ENCODE measurements around the gene TRPC4.

TRPC4 gene

GRCh38 chr13:37618554-37618953 lies 251.0 kb downstream of the TRPC4 start:
- H2BK12ac ChIP-seq (ENCODE audit: low read length), result no peak overlapping the region
- DNase-seq (ENCODE audit: low spot score), result no peak
- no peaks in the 10 kb centered on the region for H3K79me1 ChIP-seq (ENCODE audit: low read depth, low read length)
- no peaks in the 10 kb centered on the region for H3K9me3 ChIP-seq (replicated peaks in 1 of 2; ENCODE audit: control insufficient read depth in 2 of 2, insufficient read depth in 1 of 2, low read depth in 1 of 2, low read length in 2 of 2)
- peaks cover 0 to 4% of the 10 kb centered on the region in 2 donors for H3K4me1 ChIP-seq (ENCODE audit: control insufficient read depth in 2 of 2, insufficient read depth in 1 of 2, low read depth in 1 of 2, low read length in 2 of 2)
- no peak overlapping the region for H3K9ac ChIP-seq (ENCODE audit: low read depth, low read length, poor library complexity)
- H3K4ac ChIP-seq (ENCODE audit: low read length), result no peak overlapping the region
- H3K27ac ChIP-seq (replicated peaks; ENCODE audit: low read length), result no peak overlapping the region
- no peak overlapping the region for H3K23ac ChIP-seq (ENCODE audit: low read depth, low read length, poor library complexity)
- WGBS, 2 donors (ENCODE audit: extremely low coverage in 2 of 2, insufficient read length in 2 of 2, insufficient replicate concordance in 1 of 2), result no CpG with 5 or more reads among the region's 2 CpGs
- H3K4me3 ChIP-seq (ENCODE audit: low read length in 2 of 2), result no peak overlapping the region
- H3K27me3 ChIP-seq (ENCODE audit: control insufficient read depth in 3 of 3, insufficient read depth in 3 of 3, low read depth in 1 of 3, low read length in 3 of 3), result no peaks in the 10 kb centered on the region
- no peak overlapping the region for H2AK5ac ChIP-seq (ENCODE audit: low read depth, low read length)
- H3K18ac ChIP-seq (ENCODE audit: low read length), result no peak overlapping the region
- no peak overlapping the region for H2BK15ac ChIP-seq (ENCODE audit: low read length)
- no peak overlapping the region for H4K8ac ChIP-seq (ENCODE audit: low read depth, low read length)
- H4K91ac ChIP-seq (ENCODE audit: low read depth, low read length, poor library complexity), result no peak overlapping the region
- H2BK120ac ChIP-seq (ENCODE audit: low read depth, low read length), result no peak overlapping the region
- H2BK5ac ChIP-seq (ENCODE audit: low read length), result no peak overlapping the region
- H3K14ac ChIP-seq (ENCODE audit: low read length), result no peak overlapping the region
- H3K4me2 ChIP-seq (ENCODE audit: insufficient read depth, low read length, poor library complexity, severe bottlenecking), result no peak overlapping the region
- no peaks in the 10 kb centered on the region for H3K36me3 ChIP-seq (replicated peaks in 1 of 2; ENCODE audit: control insufficient read depth in 2 of 2, insufficient read depth in 2 of 2, low read length in 2 of 2)
- H2AFZ ChIP-seq (ENCODE audit: low read length), result no peak overlapping the region

GRCh38 chr13:37617173-37617572 lies 252.4 kb downstream of the TRPC4 start:
- Histone ChIP-seq H2BK12ac (ENCODE audit: low read length) (no peak overlapping the region), H3K27ac (replicated peaks; ENCODE audit: low read length) (no peak overlapping the region), H2BK5ac (ENCODE audit: low read length) (no peak overlapping the region), H3K4me1 (ENCODE audit: control insufficient read depth in 2 of 2, insufficient read depth in 1 of 2, low read depth in 1 of 2, low read length in 2 of 2) (peaks cover 0 to 4% of the 10 kb centered on the region in 2 donors), H3K4ac (ENCODE audit: low read length) (no peak overlapping the region), H3K4me3 (ENCODE audit: low read length in 2 of 2) (no peak overlapping the region), H3K18ac (ENCODE audit: low read length) (no peak overlapping the region), H2BK15ac (ENCODE audit: low read length) (no peak overlapping the region), H4K8ac (ENCODE audit: low read depth, low read length) (no peak overlapping the region), H3K4me2 (ENCODE audit: insufficient read depth, low read length, poor library complexity, severe bottlenecking) (no peak overlapping the region), H2BK120ac (ENCODE audit: low read depth, low read length) (no peak overlapping the region), H4K91ac (ENCODE audit: low read depth, low read length, poor library complexity) (no peak overlapping the region), H2AK5ac (ENCODE audit: low read depth, low read length) (no peak overlapping the region), H3K27me3 (ENCODE audit: control insufficient read depth in 3 of 3, insufficient read depth in 3 of 3, low read depth in 1 of 3, low read length in 3 of 3) (no peaks in the 10 kb centered on the region), H3K9me3 (replicated peaks in 1 of 2; ENCODE audit: control insufficient read depth in 2 of 2, insufficient read depth in 1 of 2, low read depth in 1 of 2, low read length in 2 of 2) (no peaks in the 10 kb centered on the region), H3K9ac (ENCODE audit: low read depth, low read length, poor library complexity) (no peak overlapping the region), H3K23ac (ENCODE audit: low read depth, low read length, poor library complexity) (no peak overlapping the region), H3K14ac (ENCODE audit: low read length) (no peak overlapping the region), H2AFZ (ENCODE audit: low read length) (peak overlapping the region; percentile 12), H3K36me3 (replicated peaks in 1 of 2; ENCODE audit: control insufficient read depth in 2 of 2, insufficient read depth in 2 of 2, low read length in 2 of 2) (no peaks in the 10 kb centered on the region), H3K79me1 (ENCODE audit: low read depth, low read length) (no peaks in the 10 kb centered on the region)
- WGBS, 2 donors (ENCODE audit: extremely low coverage in 2 of 2, insufficient read length in 2 of 2, insufficient replicate concordance in 1 of 2), result no CpG with 5 or more reads among the region's 1 CpG
- no peak for DNase-seq (ENCODE audit: low spot score)

GRCh38 chr13:37616131-37616530 lies 253.4 kb downstream of the TRPC4 start:
- H2BK15ac ChIP-seq (ENCODE audit: low read length), result no peak overlapping the region
- no peak overlapping the region for H2AFZ ChIP-seq (ENCODE audit: low read length)
- H3K18ac ChIP-seq (ENCODE audit: low read length), result no peak overlapping the region
- H3K4me3 ChIP-seq (ENCODE audit: low read length in 2 of 2), result no peak overlapping the region
- H2BK12ac ChIP-seq (ENCODE audit: low read length), result no peak overlapping the region
- H4K8ac ChIP-seq (ENCODE audit: low read depth, low read length), result no peak overlapping the region
- H3K4me2 ChIP-seq (ENCODE audit: insufficient read depth, low read length, poor library complexity, severe bottlenecking), result no peak overlapping the region
- no peak overlapping the region for H2AK5ac ChIP-seq (ENCODE audit: low read depth, low read length)
- H2BK5ac ChIP-seq (ENCODE audit: low read length), result no peak overlapping the region
- H4K91ac ChIP-seq (ENCODE audit: low read depth, low read length, poor library complexity), result no peak overlapping the region
- no peak overlapping the region for H3K9ac ChIP-seq (ENCODE audit: low read depth, low read length, poor library complexity)
- no peak overlapping the region for H2BK120ac ChIP-seq (ENCODE audit: low read depth, low read length)
- no peaks in the 10 kb centered on the region for H3K27me3 ChIP-seq (ENCODE audit: control insufficient read depth in 3 of 3, insufficient read depth in 3 of 3, low read depth in 1 of 3, low read length in 3 of 3)
- no peak overlapping the region for H3K27ac ChIP-seq (replicated peaks; ENCODE audit: low read length)
- no peak overlapping the region for H3K14ac ChIP-seq (ENCODE audit: low read length)
- H3K23ac ChIP-seq (ENCODE audit: low read depth, low read length, poor library complexity), result no peak overlapping the region
- H3K4me1 ChIP-seq (ENCODE audit: control insufficient read depth in 2 of 2, insufficient read depth in 1 of 2, low read depth in 1 of 2, low read length in 2 of 2), result peaks cover 0 to 4% of the 10 kb centered on the region in 2 donors
- no peaks in the 10 kb centered on the region for H3K9me3 ChIP-seq (replicated peaks in 1 of 2; ENCODE audit: control insufficient read depth in 2 of 2, insufficient read depth in 1 of 2, low read depth in 1 of 2, low read length in 2 of 2)
- DNase-seq (ENCODE audit: low spot score), result no peak
- WGBS, 2 donors (ENCODE audit: extremely low coverage in 2 of 2, insufficient read length in 2 of 2, insufficient replicate concordance in 1 of 2), result no CpG with 5 or more reads among the region's 1 CpG
- no peak overlapping the region for H3K4ac ChIP-seq (ENCODE audit: low read length)
- H3K36me3 ChIP-seq (replicated peaks in 1 of 2; ENCODE audit: control insufficient read depth in 2 of 2, insufficient read depth in 2 of 2, low read length in 2 of 2), result no peaks in the 10 kb centered on the region
- no peaks in the 10 kb centered on the region for H3K79me1 ChIP-seq (ENCODE audit: low read depth, low read length)

- no peak overlapping the region for H3K4me2 ChIP-seq (ENCODE audit: insufficient read depth, low read length, poor library complexity, severe bottlenecking)
- H3K9ac ChIP-seq (ENCODE audit: low read depth, low read length, poor library complexity), result no peak overlapping the region
- no peak overlapping the region for H3K23ac ChIP-seq (ENCODE audit: low read depth, low read length, poor library complexity)
- no peak overlapping the region for H2BK120ac ChIP-seq (ENCODE audit: low read depth, low read length)
- H3K27me3 ChIP-seq (ENCODE audit: control insufficient read depth in 3 of 3, insufficient read depth in 3 of 3, low read depth in 1 of 3, low read length in 3 of 3), result no peaks in the 10 kb centered on the region
- no peak overlapping the region for H3K18ac ChIP-seq (ENCODE audit: low read length)
- no peaks in the 10 kb centered on the region for H3K79me1 ChIP-seq (ENCODE audit: low read depth, low read length)
- DNase-seq (ENCODE audit: low spot score), result no peak
- H2AK5ac ChIP-seq (ENCODE audit: low read depth, low read length), result no peak overlapping the region
- peaks cover 0 to 4% of the 10 kb centered on the region in 2 donors for H3K4me1 ChIP-seq (ENCODE audit: control insufficient read depth in 2 of 2, insufficient read depth in 1 of 2, low read depth in 1 of 2, low read length in 2 of 2)
- H4K8ac ChIP-seq (ENCODE audit: low read depth, low read length), result no peak overlapping the region
- no peak overlapping the region for H3K27ac ChIP-seq (replicated peaks; ENCODE audit: low read length)
- H3K4me3 ChIP-seq (ENCODE audit: low read length in 2 of 2), result no peak overlapping the region
- no peak overlapping the region for H2AFZ ChIP-seq (ENCODE audit: low read length)
- no peaks in the 10 kb centered on the region for H3K36me3 ChIP-seq (replicated peaks in 1 of 2; ENCODE audit: control insufficient read depth in 2 of 2, insufficient read depth in 2 of 2, low read length in 2 of 2)
- H3K4ac ChIP-seq (ENCODE audit: low read length), result no peak overlapping the region
- no peak overlapping the region for H2BK15ac ChIP-seq (ENCODE audit: low read length)
- no peaks in the 10 kb centered on the region for H3K9me3 ChIP-seq (replicated peaks in 1 of 2; ENCODE audit: control insufficient read depth in 2 of 2, insufficient read depth in 1 of 2, low read depth in 1 of 2, low read length in 2 of 2)
- H4K91ac ChIP-seq (ENCODE audit: low read depth, low read length, poor library complexity), result no peak overlapping the region
- H2BK12ac ChIP-seq (ENCODE audit: low read length), result no peak overlapping the region
- no peak overlapping the region for H2BK5ac ChIP-seq (ENCODE audit: low read length)
- no CpG with 5 or more reads among the region's 2 CpGs for WGBS, 2 donors (ENCODE audit: extremely low coverage in 2 of 2, insufficient read length in 2 of 2, insufficient replicate concordance in 1 of 2)
- no peak overlapping the region for H3K14ac ChIP-seq (ENCODE audit: low read length)
These were observed 254.3 kb downstream of the TRPC4 start for GRCh38 chr13:37615276-37615675.
